GM18505 (cell line): Measurements from ENCODE around the gene HRH3.

Experiments
- ATAC-seq: cut with Tn5 transposase; IDR thresholded peaks from one replicate; pipeline ENCODE4 v1.9.1; 2021; ENCODE audit not compliant: unreplicated experiment
- POLR2A ChIP-seq: IDR thresholded peaks from 4 replicates; pipeline ENCODE4 v1.6.1; 2011; ENCODE audit warnings: borderline replicate concordance; ENCODE audit not compliant: insufficient read depth, insufficient read length; ENCODE audit errors: extremely low read depth

Gene HRH3

DNA sequence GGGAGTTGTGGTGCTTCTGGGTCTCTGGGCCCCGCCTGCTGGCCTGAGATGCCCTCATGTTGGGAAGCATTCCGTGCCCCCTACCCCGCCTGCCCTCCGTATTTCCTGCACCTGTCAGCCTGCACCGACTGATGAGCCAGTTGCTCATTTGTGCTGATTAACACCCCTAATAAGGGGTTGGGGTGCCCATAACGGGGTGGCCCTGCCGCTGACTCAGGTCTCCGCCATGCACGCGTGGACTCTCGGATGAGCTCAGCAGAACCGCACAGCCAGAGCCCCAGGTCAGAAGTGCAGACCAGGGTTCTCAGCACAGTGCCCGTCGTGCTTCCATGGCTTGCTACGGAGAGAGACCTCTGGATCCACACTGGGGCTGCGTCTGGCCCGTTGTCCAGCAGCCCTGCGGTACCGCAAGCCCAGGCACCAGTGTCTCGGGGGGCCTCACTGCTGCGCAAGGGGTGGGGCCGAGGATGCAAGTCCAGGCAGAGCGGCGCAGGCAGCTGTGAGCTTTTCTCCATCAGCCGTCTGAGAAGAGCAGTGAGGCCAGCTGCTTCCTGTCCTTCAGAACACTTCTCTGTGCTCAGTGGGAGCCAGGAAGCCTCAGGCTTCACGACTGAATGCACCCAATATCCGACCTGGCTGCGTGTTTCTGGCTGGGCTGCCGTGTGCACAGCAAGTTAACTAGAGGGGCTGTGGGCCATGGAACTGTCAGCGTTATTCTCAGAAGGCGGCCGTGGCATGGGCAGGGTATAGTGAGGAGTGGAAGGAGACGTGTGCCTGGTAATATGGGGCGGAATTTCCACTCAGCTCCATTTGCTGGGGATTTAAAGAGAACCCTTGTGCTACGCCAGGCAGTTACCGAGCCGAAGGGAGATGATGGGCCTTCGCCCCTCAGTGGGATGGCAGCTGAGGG is 18.6 kb downstream of the HRH3 start:
- TF ChIP-seq POLR2A: no peak
- ATAC-seq: peak; percentile 62

DNA sequence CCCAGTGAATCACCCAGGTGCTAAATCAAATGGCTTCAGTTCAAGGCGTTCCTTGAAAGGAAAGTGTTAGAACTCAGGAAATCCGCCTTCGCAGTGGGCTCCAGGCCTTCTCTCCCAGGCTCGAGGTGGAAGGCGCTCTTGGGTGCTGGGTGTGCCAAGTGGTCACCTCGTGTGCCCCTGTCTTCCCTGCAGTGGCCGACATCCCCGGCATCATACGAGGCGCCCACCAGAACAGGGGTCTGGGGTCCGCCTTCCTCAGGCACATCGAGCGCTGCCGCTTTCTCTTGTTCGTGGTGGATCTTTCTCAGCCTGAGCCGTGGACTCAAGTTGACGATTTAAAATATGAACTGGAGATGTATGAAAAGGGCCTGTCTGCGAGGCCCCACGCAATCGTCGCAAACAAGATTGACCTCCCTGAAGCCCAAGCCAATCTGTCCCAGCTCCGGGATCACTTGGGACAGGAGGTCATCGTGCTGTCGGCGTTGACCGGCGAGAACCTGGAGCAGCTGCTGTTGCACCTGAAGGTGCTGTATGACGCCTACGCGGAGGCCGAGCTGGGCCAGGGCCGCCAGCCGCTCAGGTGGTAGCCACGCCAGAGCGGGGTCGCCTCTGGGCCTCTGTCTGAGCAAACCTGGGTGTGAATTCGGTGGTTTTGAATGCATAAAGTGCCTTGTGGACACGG is 19.4 kb downstream of the HRH3 start:
- ATAC-seq: no peak
- no peak for TF ChIP-seq POLR2A

DNA sequence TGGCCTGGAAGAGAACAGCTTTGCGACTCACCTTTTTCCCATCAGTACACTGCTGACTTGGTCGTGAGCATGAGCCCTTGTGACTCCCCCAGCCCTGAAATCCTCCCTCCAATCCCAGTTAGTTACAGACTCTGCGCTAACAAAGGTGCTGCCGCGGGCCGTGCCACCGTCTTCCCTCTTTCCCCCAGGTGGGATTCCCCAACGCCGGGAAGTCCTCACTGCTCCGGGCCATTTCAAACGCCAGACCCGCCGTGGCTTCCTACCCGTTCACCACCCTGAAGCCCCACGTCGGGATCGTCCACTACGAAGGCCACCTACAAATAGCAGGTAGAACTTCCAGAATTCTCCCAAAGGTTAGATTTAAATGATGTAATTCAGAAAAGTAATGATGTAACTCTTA is 21.1 kb downstream of the HRH3 start:
- no peak for TF ChIP-seq POLR2A
- ATAC-seq: no peak

DNA sequence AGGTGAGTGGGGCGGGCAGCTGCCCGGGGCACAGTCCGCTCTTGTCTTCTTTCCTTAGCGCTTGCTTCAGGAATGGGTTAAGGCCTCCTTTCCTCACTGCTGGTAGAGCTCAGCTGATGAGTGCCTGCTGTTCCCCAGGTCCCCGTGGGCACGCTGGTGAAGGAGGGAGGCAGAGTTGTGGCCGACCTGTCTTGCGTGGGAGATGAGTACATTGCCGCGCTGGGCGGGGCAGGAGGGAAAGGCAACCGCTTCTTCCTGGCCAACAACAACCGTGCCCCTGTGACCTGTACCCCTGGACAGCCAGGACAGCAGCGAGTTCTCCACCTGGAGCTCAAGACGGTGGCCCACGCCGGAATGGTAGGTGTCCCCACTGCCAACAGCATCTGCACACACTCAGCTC is 21.6 kb downstream of the HRH3 start:
- ATAC-seq: no peak

GRCh38 chr20:62197801-62198200 is 22.3 kb downstream of the HRH3 start:
- ATAC-seq: no peak
- no peak for TF ChIP-seq POLR2A

More for the DNA sequence above, 21.6 kb downstream of the HRH3 start:
- TF ChIP-seq POLR2A: no peak

DNA sequence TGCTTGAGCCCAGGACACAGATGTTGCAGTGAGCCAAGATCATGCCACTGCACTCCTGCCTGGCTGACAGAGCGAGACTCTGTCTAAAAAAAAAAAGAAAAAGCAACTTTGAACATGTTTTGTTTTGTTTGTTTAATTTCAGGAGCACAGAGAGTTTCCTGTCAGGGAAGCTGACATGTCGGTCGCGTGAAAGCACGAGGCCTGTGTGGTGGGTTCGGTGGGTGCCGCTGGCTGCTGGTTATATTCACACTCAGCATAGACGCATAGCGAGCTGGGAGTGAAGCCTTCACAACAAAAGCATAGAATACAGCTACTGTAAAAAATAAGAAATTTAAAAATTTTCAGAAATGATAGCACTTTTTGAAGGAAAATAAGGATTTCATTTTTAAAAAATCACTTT is 22.8 kb downstream of the HRH3 start:
- TF ChIP-seq POLR2A: no peak
- no peak for ATAC-seq

DNA sequence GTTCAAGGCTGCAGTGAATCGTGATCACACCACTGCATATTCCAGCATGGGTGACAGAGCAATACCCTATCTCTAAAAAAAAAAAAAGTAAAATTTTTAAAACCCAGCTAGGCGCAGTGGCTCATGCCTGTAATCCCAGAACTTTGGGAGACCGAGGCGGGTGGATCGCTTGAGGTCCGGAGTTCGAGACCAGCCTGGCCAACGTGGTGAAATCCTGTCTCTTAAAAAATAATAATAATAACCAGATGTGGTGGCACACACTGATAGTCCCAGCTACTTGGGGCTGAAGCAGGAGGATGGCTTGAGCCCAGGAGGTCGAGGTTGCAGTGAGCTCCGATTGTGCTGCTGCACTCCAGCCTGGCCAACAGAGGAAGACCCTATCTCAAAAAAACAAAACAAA is 23.8 kb downstream of the HRH3 start:
- no peak for ATAC-seq
- no peak for TF ChIP-seq POLR2A

DNA sequence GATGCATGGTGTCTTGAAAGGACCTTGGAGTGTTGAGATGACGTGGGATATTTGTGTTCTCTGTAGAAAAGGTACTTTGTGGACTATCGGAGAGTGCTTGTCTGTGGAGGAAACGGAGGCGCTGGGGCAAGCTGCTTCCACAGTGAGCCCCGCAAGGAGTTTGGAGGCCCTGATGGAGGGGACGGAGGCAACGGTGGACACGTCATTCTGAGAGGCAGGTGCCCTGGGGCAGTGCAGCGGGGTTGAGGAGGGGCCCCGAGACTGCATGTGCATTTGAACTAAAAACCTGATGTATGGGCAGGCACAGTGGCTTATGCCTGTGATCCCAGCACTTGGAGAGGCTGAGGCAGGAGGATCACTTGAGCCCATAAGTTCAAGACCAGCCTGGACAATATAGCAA is 24.3 kb downstream of the HRH3 start:
- ATAC-seq: no peak
- TF ChIP-seq POLR2A: no peak

DNA sequence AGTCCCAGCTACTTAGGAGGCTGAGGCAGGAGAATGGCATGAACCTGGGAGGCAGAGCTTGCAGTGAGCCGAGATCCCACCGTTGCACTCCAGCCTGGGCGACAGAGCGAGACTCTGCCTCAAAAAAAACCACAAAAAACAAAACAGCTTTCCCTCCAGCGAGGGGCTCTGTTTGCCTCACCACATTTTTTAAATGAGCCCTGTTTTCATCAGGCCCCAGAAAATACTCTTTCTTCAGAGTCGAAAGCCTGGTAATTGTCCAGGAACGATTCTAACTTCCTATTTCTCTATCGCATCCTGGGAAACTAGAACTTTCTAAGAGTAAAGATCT is 25.0 kb downstream of the HRH3 start:
- ATAC-seq: no peak
- no peak for TF ChIP-seq POLR2A

DNA sequence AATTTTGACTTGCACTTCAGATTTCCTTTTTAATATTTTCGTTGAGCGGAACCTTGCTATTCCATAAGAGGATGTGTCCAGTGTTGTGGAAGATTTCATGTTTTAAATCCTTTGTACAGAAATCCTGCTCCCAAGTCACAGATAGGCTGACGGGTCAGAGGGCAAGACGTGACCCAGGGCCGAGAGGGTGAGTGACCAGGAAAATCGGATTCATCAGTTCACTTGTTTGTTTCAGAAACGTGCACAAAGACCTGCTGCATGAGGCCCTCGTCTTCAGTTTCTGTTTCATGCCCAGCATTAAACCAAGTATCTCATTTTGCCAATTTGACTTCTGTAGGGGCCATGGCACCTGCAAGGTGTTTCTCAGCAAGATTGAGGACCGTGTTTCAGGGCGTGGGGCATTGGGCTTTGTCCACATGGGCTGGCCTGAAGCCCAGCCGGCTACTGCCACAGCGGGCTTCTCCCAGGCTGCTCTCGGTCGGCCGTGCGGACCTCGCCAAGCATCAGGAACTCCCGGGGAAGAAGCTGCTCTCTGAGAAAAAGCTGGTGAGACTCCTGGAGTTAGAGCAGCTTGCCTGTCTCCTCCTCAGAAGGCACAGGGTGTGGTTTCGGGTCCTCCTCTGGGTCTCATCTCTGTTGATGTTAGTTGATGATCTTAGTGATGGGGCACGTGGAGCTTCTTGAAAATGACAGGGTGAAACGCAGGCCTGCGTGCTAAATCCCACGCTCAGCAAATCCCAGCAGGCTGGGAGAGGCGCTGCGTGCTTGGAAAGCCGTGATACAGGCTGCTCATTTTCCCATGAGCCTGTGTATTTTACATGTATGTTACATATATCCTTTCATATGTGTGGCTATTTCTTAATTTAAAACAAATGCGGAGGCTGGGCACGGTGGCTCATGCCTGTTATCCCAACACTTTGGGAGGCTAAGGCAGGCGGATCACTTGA is 26.7 kb downstream of the HRH3 start:
- TF ChIP-seq POLR2A: no peak
- no peak for ATAC-seq

GRCh38 chr20:62192635-62193034 is 27.4 kb downstream of the HRH3 start:
- TF ChIP-seq POLR2A: no peak
- ATAC-seq: no peak

DNA sequence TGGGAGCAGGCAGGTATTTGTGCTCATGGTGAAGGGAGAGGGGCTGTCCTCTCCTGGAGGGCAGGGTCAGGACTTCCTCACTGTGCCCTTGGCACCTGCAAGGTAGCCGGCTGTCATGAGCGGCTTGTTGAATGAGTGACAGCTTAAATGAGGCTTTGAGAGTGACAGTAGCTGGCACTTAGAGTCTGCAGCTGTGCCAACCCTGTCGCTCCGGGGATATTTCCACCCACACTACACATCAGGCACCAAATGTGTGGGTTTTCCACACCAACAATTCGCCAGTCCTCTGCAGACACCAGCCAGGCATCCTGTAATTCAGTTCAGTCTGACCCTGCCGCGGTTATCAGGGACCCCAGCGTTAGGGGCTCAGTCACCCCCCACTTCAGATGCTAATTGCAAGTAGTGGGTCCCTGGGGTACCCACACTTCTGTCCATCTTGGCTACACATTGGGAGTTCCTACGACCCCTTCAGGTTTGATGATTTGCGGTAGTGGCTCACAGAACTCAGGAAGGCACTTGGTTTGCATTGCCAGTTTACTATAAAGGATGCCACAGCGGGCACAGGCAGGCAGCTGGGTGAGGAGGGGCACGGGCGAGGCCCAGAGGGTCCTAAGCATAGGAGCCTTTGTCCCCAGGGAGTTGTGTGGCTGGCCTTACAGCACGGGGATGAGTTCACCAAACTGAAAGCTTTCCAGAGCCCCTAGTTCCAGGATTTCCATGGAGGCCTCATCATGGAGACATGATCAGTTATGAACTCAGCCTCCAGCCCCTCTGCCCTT is 28.1 kb downstream of the HRH3 start:
- no peak for ATAC-seq
- TF ChIP-seq POLR2A: no peak
